ENCODE measurements around the gene ANKRD45.

GRCh38 chr1:173717238-173717637 is 47.6 kb upstream of the ANKRD45 start:
- TF ChIP-seq CTCF (IDR thresholded peaks at IDR 0.05): no peak
- TF ChIP-seq POLR2A (IDR thresholded peaks at IDR 0.05): no peak
- no peak for TF ChIP-seq EP300 (IDR thresholded peaks at IDR 0.05)
- no peak for TF ChIP-seq POLR2AphosphoS5 (IDR thresholded peaks at IDR 0.05)
